HCEC 1CT (cell line): ENCODE measurements around the gene AXL.

Source experiments
- DNase-seq: peaks from one replicate; pipeline ENCODE4 v3.0.0-alpha.2; 2017

The AXL gene

DNA sequence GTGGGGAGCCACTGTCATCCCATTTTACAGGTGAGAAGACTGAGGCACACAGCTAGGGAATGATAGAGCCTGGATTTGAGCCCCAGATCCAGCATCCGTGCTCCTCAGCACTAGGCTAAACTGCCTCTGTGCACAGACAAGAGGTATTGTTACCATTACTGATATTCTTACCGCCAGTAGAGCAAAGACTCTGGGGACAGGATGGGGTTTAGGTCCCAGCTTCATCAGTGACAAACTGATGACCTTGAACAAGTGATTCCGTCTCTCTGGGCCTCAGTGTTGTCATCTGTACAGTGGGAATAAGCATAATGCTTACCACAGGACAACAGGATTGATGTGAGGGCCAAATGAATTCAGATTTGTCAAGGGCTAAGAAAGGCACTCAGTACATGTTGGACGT, 16.5 kb downstream of the AXL start:
- no peak for DNase-seq

- no peak for DNase-seq
Observed at GRCh38 chr19:41238244-41238643, 19.2 kb downstream of the AXL start.

GRCh38 chr19:41239363-41239762, 20.3 kb downstream of the AXL start:
- no peak for DNase-seq

DNA sequence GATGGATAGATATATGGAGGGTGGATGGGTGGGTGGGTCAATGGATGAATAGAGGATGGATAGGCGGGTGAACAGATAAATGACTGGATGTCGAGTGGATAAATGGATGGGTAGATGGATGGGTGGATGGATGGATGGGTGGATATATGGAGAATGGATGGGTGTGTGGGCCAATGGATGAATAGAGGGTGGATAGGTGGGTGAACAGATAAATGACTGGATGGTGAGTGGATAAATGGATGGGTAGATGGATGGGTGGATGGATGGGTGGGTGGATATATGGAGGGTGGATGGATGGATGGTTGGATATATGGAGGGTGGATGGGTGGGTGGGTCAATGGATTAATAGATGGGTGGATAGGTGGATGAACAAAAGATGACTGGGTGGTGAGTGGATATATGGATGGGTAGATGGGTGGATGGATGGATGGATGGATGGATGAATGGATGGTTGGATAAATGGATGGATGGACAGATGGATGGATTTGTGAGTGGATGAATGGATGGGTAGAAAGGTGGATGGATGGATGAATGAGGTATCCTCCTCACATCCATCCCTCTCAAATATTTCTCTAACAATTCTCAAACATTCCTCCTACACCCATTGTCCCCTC, 21.0 kb downstream of the AXL start:
- DNase-seq = no peak

- no peak for DNase-seq
Observed at GRCh38 chr19:41241859-41242258, 22.8 kb downstream of the AXL start.

DNA sequence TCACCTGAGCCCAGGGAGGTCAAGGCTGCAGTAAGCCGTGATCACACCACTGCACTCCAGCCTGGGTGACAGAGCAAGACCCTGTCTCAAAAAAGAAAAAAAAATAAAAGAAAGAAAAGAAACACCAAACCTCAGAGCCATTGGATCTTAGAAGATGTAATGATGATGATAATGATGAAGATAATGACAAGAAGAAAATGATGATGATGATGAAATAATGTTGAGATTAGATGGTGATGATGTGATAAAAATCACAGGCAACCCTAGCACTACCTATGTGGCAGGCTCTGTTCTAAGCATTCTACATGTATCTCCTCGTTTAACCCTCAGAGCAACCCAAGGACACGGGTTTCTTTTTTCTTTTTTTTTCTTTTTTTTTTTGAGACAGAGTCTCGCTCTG, 25.1 kb downstream of the AXL start:
- no peak for DNase-seq

GRCh38 chr19:41245843-41246242, 26.8 kb downstream of the AXL start:
- DNase-seq = no peak

- DNase-seq = no peak
Observed at GRCh38 chr19:41248895-41249294, 29.9 kb downstream of the AXL start.

DNA sequence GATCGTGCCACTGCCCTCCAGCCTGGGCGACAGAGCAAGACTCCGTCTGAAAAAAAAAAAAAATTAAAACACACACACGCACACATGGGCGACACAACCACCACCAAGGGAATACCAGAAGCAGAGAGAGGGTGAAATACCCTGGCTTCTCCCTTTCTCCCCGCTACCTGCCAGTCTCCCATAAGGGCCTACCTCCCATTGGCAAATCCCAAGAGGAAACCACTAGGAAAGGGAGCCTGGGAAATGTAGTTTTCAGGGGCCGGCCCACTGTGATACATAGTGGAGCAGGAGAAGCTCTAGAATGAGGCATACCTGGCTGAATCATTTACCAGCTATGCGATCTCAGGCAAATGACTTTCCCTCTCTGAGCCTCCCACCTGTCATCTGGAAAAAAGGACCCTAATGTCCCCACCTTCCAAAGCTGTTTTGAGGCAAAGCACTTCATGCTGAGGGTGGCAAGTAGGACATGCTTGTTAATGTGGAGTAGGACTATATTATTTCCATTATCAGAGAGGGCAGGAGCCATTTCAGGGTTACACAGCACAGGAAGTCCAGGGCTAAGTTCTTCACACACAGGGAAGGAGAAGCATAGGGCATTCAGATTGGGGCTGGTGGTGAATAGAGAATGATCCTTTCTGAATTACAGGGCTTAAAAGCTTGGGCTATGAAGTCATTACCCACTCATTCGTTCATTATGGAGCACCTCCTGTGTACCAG, 30.8 kb downstream of the AXL start:
- DNase-seq = no peak

- DNase-seq = no peak
Observed at GRCh38 chr19:41253660-41254059, 34.6 kb downstream of the AXL start.

- no peak for DNase-seq
Observed at GRCh38 chr19:41255171-41255570, 36.1 kb downstream of the AXL start.

- DNase-seq = no peak
Observed at GRCh38 chr19:41261474-41262190, 42.6 kb downstream of the AXL start.

DNA sequence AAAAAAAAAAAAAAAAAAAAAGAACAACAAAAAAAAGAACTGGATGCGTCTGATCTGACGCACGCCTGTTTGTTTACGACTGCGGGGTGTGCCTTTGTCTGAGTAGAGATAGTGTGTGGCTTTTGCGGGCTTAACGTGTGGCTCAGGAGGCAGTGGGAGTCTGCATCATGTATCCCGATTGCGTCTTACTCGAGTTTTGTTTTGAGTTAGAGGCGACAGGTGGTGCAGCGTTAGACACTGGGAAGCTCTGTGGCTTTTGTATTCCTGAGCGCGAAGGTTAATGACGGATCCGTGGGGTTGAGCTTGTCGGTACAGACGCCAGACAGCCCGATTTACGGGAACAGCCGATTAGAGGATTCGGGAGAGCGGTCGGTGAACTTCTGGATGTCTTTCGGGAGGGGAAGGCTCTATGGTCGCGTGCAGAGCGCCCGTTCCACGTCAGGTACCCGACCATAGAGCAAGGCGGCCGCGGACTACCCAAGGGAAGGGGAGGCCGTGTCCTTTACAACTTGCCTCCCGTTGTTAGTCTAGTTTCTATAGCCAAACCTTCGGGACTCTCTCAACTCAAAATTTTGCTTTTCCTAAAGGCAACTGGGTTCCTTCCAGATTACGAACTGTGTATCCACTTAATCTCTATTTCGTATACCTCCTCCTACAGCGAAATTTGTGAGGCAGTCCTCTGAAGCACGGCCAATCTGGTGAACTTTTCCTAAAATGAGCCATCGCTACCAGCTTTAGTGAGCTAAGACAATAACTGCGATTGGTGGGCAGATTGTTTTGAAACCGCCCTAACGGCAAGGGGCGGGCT, 44.2 kb downstream of the AXL start:
- DNase-seq = peak; percentile 50

GRCh38 chr19:41263850-41264580, 45.0 kb downstream of the AXL start, which contains the start of gene HNRNPUL1:
HNRNPUL1 (plus strand) TSS chr19:41264372; CDS start chr19:41264504, 132 bp downstream.
- DNase-seq = peak; percentile 100

- DNase-seq = peak; percentile 49
Observed at GRCh38 chr19:41264581-41265394, 45.8 kb downstream of the AXL start.

GRCh38 chr19:41265395-41266153, 46.6 kb downstream of the AXL start:
- DNase-seq = peak; percentile 14

GRCh38 chr19:41269055-41269454, 50.0 kb downstream of the AXL start:
- DNase-seq = no peak

DNA sequence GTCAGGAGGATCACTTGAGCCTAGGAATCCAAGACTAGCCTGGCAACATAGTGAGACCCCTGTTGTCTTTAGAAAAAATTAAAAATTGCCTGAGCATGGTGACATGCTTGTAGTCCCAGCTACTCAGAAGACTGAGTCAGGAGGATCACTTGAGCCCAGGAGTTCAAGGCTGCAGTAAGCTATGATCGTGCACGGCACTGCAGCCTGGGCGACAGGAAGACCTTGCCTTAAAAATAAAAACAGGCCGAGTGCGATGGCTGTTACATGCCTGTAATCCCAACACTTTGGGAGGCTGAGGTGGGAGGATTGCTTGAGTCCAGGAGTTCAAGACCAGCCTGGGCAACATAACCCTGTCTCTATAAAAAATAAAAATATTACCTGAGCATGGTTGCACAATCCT, 50.5 kb downstream of the AXL start:
- no peak for DNase-seq

DNA sequence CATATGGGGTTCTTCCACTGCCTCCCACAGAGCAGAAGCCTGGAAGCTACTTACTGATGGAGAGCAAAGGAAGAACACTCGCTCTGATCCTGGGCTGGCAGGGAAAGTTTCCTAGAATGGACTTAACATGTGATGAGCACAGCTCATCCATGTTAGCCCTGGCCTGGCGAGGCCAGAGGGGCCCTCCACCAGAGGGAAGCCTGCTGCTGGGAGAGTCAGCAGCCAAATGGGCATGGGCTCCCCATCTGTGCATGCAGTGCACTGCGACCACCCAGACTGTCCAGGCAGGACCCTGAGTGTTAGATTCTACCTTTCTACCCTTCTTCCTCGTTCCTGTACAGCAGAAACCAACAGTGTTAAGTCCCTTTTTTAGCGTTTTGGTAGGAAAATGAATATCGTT, 54.1 kb downstream of the AXL start:
- DNase-seq = no peak

DNA sequence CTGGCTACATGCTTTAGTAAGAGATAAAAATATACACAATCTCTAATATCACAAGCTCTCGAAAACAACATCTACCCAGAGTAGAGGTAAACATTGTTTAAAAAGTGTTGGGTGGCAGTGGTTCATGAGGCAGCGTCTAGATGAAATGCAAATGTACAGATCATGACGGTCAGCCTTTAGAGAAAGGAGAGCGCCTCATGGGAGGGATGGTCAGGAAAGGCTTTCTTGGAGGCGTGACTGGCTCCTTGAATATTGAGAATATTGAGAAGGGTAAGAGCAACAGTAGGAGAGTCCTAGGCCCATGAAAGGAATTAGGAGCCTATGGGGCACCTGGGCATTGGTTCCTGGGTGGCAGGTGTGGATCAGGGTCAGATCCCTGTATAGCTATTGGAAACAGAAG, 55.8 kb downstream of the AXL start:
- DNase-seq = no peak

GRCh38 chr19:41276231-41276630, 57.2 kb downstream of the AXL start:
- DNase-seq = no peak
